Measurements from ENCODE around the gene PPP1R13B.

DNA sequence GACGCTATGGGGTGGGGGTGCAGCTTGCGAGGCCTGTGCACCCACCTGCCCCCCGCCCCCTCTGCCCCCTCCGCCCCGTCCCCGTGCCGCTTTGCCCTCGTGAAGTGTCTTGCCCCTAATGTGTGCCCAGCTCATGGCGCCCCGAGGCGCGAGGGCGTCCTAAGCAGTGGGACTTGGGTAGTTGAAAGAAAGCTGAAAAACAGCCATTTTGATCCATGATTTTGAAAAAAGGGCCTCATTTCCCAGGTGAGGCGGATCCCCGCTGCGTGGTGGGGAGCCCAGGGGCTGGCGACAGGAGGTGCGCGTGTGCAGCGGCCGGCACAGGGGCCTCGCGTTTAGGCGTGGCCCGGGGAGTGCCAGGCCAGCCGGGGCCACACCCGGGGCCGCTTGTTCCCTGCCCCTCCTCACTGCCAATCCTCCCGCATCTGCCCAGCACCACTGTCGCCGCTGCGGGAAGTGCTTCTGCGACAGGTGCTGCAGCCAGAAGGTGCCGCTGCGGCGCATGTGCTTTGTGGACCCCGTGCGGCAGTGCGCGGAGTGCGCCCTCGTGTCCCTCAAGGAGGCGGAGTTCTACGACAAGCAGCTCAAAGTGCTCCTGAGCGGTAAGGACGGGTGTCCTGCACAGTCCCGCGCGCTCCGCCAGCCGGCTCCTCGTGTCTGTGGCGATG is 119.9 kb downstream of the PPP1R13B start:
- TF ChIP-seq, protein P1, sequence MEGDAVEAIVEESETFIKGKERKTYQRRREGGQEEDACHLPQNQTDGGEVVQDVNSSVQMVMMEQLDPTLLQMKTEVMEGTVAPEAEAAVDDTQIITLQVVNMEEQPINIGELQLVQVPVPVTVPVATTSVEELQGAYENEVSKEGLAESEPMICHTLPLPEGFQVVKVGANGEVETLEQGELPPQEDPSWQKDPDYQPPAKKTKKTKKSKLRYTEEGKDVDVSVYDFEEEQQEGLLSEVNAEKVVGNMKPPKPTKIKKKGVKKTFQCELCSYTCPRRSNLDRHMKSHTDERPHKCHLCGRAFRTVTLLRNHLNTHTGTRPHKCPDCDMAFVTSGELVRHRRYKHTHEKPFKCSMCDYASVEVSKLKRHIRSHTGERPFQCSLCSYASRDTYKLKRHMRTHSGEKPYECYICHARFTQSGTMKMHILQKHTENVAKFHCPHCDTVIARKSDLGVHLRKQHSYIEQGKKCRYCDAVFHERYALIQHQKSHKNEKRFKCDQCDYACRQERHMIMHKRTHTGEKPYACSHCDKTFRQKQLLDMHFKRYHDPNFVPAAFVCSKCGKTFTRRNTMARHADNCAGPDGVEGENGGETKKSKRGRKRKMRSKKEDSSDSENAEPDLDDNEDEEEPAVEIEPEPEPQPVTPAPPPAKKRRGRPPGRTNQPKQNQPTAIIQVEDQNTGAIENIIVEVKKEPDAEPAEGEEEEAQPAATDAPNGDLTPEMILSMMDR (conservative IDR thresholded peaks at IDR 0.05) = no peak
- TF ChIP-seq EZH2 (IDR thresholded peaks at IDR 0.05; ENCODE audit: low read depth) = no peak

Measured in PC-9 (cell line).